ENCODE results near the gene NSD1.

The NSD1 gene

DNA sequence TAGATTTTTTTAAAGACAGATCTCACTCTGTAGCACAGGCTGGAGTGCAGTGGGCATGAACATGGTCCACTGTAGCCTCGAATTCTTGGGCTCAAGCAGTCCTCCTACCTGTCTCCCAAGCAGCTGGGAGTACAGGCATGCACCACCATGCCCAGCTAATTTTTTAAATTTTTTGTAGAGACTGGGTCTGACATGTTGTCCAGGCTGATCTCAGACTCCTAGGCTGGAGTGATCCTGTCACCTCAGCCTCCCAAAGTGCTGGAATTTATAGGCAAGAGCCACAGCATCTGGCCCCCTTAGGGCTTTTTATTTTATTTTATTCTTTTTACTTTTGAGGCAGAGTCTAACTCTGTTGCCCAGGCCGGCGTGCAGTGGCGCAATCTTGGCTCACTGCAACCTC is 56.4 kb downstream of the NSD1 start:
- no peaks in the 10 kb centered on the region for H3K27me3 Mint-ChIP-seq
- H3K4me3 Mint-ChIP-seq: no peak overlapping the region
- H3K36me3 Mint-ChIP-seq: peaks cover 19% of the 10 kb centered on the region
- no peaks in the 10 kb centered on the region for H3K9me3 Mint-ChIP-seq
- CTCF ChIA-PET: interaction anchor here (0.7 kb wide), 1 partner anchor 28 kb away, joined by 3 read pairs; no protein-coding TSS in a partner anchor
- no peak overlapping the region for H3K27ac Mint-ChIP-seq
- no peak for DNase-seq
- H3K4me1 Mint-ChIP-seq: no peaks in the 10 kb centered on the region

GRCh38 chr5:177194268-177194667 is 60.7 kb downstream of the NSD1 start:
- Mint-ChIP-seq H3K36me3 (peaks cover 31% of the 10 kb centered on the region), H3K4me3 (no peak overlapping the region), H3K9me3 (no peaks in the 10 kb centered on the region), H3K4me1 (peaks cover 10% of the 10 kb centered on the region), H3K27ac (no peak overlapping the region), H3K27me3 (no peaks in the 10 kb centered on the region)
- DNase-seq: no peak
- CTCF ChIA-PET: no interaction called here

GRCh38 chr5:177195307-177195952 is 61.9 kb downstream of the NSD1 start:
- no peak overlapping the region for H3K27ac Mint-ChIP-seq
- H3K36me3 Mint-ChIP-seq: peaks cover 34% of the 10 kb centered on the region
- no peaks in the 10 kb centered on the region for H3K9me3 Mint-ChIP-seq
- DNase-seq: no peak
- no peak overlapping the region for H3K4me3 Mint-ChIP-seq
- no peaks in the 10 kb centered on the region for H3K27me3 Mint-ChIP-seq
- H3K4me1 Mint-ChIP-seq: peaks cover 10% of the 10 kb centered on the region
- CTCF ChIA-PET: no interaction called here

GRCh38 chr5:177198738-177199137 is 65.2 kb downstream of the NSD1 start:
- Mint-ChIP-seq H3K27ac (no peak overlapping the region), H3K4me1 (peaks cover 13% of the 10 kb centered on the region), H3K27me3 (no peaks in the 10 kb centered on the region), H3K9me3 (no peaks in the 10 kb centered on the region), H3K4me3 (no peak overlapping the region), H3K36me3 (peaks cover 44% of the 10 kb centered on the region)
- CTCF ChIA-PET: no interaction called here
- DNase-seq: no peak

GRCh38 chr5:177204281-177204680 is 70.7 kb downstream of the NSD1 start:
- Mint-ChIP-seq H3K9me3 (no peaks in the 10 kb centered on the region), H3K27ac (no peak overlapping the region), H3K4me1 (peaks cover 4% of the 10 kb centered on the region), H3K36me3 (peaks cover 31% of the 10 kb centered on the region), H3K4me3 (no peak overlapping the region), H3K27me3 (no peaks in the 10 kb centered on the region)
- no peak for DNase-seq
- CTCF ChIA-PET: no interaction called here

DNA sequence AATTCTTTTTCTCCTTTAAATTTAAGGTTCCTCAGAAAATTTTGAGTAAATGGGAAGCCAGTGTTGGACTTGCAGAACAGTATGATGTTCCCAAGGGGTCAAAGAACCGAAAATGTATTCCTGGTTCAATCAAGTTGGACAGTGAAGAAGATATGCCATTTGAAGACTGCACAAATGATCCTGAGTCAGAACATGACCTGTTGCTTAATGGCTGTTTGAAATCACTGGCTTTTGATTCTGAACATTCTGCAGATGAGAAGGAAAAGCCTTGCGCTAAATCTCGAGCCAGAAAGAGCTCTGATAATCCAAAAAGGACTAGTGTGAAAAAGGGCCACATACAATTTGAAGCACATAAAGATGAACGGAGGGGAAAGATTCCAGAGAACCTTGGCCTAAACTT is 76.0 kb downstream of the NSD1 start:
- DNase-seq: no peak
- H3K27ac Mint-ChIP-seq: no peak overlapping the region
- H3K4me3 Mint-ChIP-seq: no peak overlapping the region
- H3K9me3 Mint-ChIP-seq: no peaks in the 10 kb centered on the region
- H3K27me3 Mint-ChIP-seq: no peaks in the 10 kb centered on the region
- no peaks in the 10 kb centered on the region for H3K4me1 Mint-ChIP-seq
- CTCF ChIA-PET: interaction anchor here (1.1 kb wide), 1 partner anchor 11 kb away, joined by 3 read pairs; no protein-coding TSS in a partner anchor
- H3K36me3 Mint-ChIP-seq: peaks cover 50% of the 10 kb centered on the region

DNA sequence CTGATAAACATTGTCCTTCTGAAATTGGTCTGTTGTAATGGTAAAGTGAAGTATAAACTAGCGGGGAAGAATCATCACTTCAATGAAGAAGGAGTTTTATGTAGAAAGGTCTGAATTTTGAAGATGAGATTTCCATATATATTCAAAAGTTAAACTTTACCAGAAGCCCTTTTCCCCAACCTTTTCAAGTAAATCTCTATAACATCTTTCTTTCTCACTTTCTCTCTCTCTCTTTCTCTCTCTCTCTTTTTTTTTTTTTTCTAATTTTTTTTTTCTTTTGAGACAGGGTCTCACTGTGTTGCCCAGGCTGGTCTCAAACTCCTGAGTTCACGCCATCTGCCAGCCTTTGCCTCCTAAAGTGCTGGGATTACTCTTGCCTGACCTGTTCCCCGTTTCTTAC is 78.7 kb downstream of the NSD1 start:
- no peak for DNase-seq
- no peaks in the 10 kb centered on the region for H3K27me3 Mint-ChIP-seq
- peaks cover 56% of the 10 kb centered on the region for H3K36me3 Mint-ChIP-seq
- no peaks in the 10 kb centered on the region for H3K4me1 Mint-ChIP-seq
- H3K9me3 Mint-ChIP-seq: no peaks in the 10 kb centered on the region
- CTCF ChIA-PET: no interaction called here
- no peak overlapping the region for H3K4me3 Mint-ChIP-seq
- H3K27ac Mint-ChIP-seq: peak overlapping the region; percentile 55

DNA sequence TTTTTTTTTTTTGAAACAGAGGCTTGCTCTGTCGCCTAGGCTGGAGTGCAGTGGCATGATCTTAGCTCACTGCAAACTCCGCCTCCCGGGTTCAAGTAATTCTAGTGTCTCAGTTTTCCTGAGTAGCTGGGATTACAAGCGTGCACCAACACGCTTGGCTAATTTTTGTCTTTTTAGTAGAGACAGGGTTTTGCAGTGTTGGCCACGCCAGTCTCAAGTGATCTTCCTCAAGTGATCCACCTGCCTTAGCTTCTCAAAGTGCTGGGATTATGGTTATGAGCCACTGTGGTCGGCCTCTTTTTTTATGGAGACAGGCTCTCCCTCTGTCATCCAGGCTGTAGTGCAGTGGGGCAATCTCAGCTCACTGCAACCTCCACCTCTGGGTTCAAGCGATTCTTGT is 87.0 kb downstream of the NSD1 start:
- CTCF ChIA-PET: interaction anchor here (0.6 to 1.1 kb wide), 3 partner anchors 11 to 107 kb away, joined by 3 to 4 read pairs (median 4); no protein-coding TSS in a partner anchor
- DNase-seq: no peak
- Mint-ChIP-seq H3K27ac (no peak overlapping the region), H3K36me3 (peaks cover 34% of the 10 kb centered on the region), H3K27me3 (no peaks in the 10 kb centered on the region), H3K9me3 (no peaks in the 10 kb centered on the region), H3K4me3 (no peak overlapping the region), H3K4me1 (peaks cover 2% of the 10 kb centered on the region)

DNA sequence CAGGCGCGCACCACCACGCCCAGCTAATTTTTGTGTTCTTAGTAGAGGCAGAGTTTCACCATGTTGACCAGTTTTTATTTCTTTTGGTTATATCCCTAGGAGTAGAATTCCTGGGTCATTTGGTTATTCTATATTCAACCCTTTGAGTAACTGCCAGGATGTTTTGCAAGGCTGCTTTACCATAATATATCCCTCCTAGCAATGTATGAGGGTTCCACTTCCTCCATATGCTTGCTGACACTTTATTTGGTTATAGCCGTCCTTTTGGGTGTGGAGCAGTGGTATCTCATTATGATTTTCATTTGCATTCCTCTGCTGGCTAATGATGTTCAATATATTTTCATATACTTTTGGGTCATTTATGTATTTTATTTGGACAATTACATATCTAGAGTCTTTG is 88.7 kb downstream of the NSD1 start:
- CTCF ChIA-PET: no interaction called here
- DNase-seq: no peak
- Mint-ChIP-seq H3K9me3 (no peaks in the 10 kb centered on the region), H3K4me3 (no peak overlapping the region), H3K36me3 (peaks cover 28% of the 10 kb centered on the region), H3K4me1 (peaks cover 2% of the 10 kb centered on the region), H3K27me3 (no peaks in the 10 kb centered on the region), H3K27ac (no peak overlapping the region)

- H3K4me1 Mint-ChIP-seq: peaks cover 2% of the 10 kb centered on the region
- H3K27me3 Mint-ChIP-seq: no peaks in the 10 kb centered on the region
- no peak overlapping the region for H3K27ac Mint-ChIP-seq
- H3K9me3 Mint-ChIP-seq: no peaks in the 10 kb centered on the region
- no peak overlapping the region for H3K4me3 Mint-ChIP-seq
- CTCF ChIA-PET: no interaction called here
- no peak for DNase-seq
- H3K36me3 Mint-ChIP-seq: peaks cover 26% of the 10 kb centered on the region
Observed at GRCh38 chr5:177225798-177226197, 92.2 kb downstream of the NSD1 start.

DNA sequence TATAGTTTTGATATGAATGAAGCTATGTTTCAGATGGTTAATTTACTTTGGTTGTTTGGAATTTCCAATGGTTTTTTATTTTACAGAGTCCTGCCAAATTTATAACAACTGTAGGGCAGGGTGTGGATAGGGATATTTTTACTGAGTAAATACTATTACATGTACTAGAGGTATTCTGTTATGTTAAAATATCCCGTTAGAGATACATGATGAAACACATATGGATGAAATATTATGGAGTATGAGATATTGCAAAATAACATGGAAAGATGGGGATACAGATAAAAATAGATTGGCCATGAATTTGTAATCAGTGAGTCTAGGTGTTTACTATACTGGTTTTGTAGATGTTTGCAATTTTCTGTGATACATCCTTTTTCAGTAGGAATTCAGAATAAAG is 93.3 kb downstream of the NSD1 start:
- CTCF ChIA-PET: interaction anchor here (0.6 kb wide), 1 partner anchor 120 kb away, joined by 3 read pairs; no protein-coding TSS in a partner anchor

DNA sequence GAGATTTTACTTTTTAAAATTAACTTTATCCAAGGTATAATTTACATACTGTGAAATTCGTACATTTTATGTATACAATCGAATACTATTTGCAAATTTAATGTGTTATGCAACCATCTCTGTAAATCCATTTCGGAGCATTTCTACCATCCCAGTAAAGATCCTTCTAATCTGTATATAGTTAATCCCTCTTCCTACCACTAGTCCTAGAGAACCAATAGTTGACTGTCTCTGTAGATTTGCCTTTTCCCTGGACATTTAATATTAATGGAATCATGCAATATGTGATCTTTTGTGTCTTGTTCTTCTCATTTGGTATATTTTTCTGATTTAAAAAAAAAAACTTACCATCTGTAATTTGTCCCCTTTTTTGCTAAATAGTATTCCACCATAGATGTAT is 95.2 kb downstream of the NSD1 start:
- DNase-seq: no peak
- Mint-ChIP-seq H3K4me3 (no peak overlapping the region), H3K27ac (no peak overlapping the region), H3K9me3 (no peaks in the 10 kb centered on the region), H3K27me3 (no peaks in the 10 kb centered on the region), H3K36me3 (peaks cover 25% of the 10 kb centered on the region), H3K4me1 (no peaks in the 10 kb centered on the region)
- CTCF ChIA-PET: no interaction called here

More for the DNA sequence above, 93.3 kb downstream of the NSD1 start:
- Mint-ChIP-seq H3K4me3 (no peak overlapping the region), H3K4me1 (no peaks in the 10 kb centered on the region), H3K27me3 (no peaks in the 10 kb centered on the region), H3K36me3 (peaks cover 24% of the 10 kb centered on the region), H3K9me3 (no peaks in the 10 kb centered on the region), H3K27ac (no peak overlapping the region)
- no peak for DNase-seq

GRCh38 chr5:177230660-177231059 is 97.1 kb downstream of the NSD1 start:
- peaks cover 19% of the 10 kb centered on the region for H3K36me3 Mint-ChIP-seq
- no peaks in the 10 kb centered on the region for H3K9me3 Mint-ChIP-seq
- DNase-seq: no peak
- no peak overlapping the region for H3K4me3 Mint-ChIP-seq
- H3K4me1 Mint-ChIP-seq: no peaks in the 10 kb centered on the region
- no peak overlapping the region for H3K27ac Mint-ChIP-seq
- no peaks in the 10 kb centered on the region for H3K27me3 Mint-ChIP-seq
- CTCF ChIA-PET: interaction anchor here (1.2 kb wide), 1 partner anchor 117 kb away, joined by 4 read pairs; no protein-coding TSS in a partner anchor

GRCh38 chr5:177231479-177232250 is 98.1 kb downstream of the NSD1 start:
- CTCF ChIA-PET: interaction anchor here (1.2 kb wide), 1 partner anchor 118 kb away, joined by 4 read pairs; no protein-coding TSS in a partner anchor
- Mint-ChIP-seq H3K27ac (no peak overlapping the region), H3K9me3 (no peaks in the 10 kb centered on the region), H3K36me3 (peaks cover 23% of the 10 kb centered on the region), H3K4me3 (no peak overlapping the region), H3K4me1 (no peaks in the 10 kb centered on the region), H3K27me3 (no peaks in the 10 kb centered on the region)
- DNase-seq: no peak

DNA sequence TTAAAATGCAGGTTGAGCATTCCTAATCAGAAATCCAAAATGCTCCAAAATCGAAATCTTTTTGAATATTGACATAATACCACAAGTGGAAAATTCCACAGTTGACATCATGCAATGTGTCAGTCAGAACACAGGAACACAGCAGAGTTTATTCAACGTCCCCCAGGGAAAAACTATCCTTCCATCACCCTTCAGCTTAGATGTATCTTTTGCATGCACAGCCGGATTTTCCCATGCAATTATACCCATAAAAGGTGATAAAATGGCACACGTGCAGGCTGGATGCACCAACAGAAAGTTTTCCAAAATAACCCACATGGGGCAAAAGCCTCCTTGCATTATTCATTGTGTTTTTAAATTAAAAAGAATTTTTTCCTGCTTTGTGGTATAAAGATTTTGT is 98.8 kb downstream of the NSD1 start:
- peak overlapping the region; percentile 29 for H3K27ac Mint-ChIP-seq
- no peak overlapping the region for H3K4me3 Mint-ChIP-seq
- CTCF ChIA-PET: no interaction called here
- no peak for DNase-seq
- H3K4me1 Mint-ChIP-seq: no peaks in the 10 kb centered on the region
- H3K36me3 Mint-ChIP-seq: peaks cover 26% of the 10 kb centered on the region
- H3K9me3 Mint-ChIP-seq: no peaks in the 10 kb centered on the region
- H3K27me3 Mint-ChIP-seq: no peaks in the 10 kb centered on the region
